GM12875 (cell line): ENCODE measurements around the gene PCCA.

Experiments used
- H3K4me3 ChIP-seq: one replicate; pipeline ENCODE4 v1.5.1; 2011; ENCODE audit warnings: low read depth, low read length, control low read depth
- TF ChIP-seq, protein P1 (sequence below): IDR thresholded peaks from 2 replicates; pipeline ENCODE4 v1.5.1; 2011; ENCODE audit warnings: low read depth, mild to moderate bottlenecking, control low read depth, inconsistent platforms, low read length, moderate library complexity, borderline replicate concordance; ENCODE audit not compliant: insufficient read depth

PCCA gene

DNA sequence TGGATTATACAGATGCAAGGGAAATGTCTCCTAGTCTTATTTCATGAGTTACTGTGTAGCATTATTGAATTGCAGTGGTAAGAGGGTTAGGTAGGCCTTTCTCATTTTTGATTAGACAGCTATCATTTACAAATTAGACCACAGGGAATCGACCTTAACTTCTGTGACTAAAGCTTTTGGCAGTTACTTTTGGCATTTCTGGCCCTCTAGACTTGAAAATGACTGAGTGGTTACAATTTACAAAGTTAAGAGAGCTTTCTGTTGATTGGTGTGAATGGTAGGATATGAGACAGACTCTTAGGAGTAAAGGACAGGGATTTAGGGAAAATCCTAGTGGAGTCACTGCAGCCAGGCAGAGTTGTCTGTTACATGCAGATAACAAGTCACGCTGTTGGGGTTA is 413.6 kb downstream of the PCCA start:
- no peak overlapping the region for H3K4me3 ChIP-seq
- TF ChIP-seq, protein P1, sequence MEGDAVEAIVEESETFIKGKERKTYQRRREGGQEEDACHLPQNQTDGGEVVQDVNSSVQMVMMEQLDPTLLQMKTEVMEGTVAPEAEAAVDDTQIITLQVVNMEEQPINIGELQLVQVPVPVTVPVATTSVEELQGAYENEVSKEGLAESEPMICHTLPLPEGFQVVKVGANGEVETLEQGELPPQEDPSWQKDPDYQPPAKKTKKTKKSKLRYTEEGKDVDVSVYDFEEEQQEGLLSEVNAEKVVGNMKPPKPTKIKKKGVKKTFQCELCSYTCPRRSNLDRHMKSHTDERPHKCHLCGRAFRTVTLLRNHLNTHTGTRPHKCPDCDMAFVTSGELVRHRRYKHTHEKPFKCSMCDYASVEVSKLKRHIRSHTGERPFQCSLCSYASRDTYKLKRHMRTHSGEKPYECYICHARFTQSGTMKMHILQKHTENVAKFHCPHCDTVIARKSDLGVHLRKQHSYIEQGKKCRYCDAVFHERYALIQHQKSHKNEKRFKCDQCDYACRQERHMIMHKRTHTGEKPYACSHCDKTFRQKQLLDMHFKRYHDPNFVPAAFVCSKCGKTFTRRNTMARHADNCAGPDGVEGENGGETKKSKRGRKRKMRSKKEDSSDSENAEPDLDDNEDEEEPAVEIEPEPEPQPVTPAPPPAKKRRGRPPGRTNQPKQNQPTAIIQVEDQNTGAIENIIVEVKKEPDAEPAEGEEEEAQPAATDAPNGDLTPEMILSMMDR = no peak

DNA sequence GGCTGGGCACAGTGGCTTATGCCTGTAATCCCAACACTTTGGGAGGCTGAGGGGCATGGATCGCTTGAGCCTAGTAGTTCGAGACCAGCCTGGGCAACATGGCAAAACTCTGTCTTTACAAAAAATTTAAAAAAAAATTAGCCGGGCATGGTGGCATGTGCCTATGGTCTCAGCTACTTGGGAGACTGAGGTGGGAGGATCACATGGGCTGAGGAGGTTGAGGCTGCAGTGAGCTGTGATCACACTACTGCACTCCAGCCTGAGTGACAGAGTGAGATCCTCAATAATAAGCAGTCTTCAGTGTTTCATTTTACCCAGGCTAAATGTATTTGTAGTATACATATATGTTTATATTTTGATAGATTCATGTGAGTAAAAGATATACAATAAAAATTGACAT is 414.7 kb downstream of the PCCA start:
- H3K4me3 ChIP-seq = no peak overlapping the region
- TF ChIP-seq, protein P1 = no peak

DNA sequence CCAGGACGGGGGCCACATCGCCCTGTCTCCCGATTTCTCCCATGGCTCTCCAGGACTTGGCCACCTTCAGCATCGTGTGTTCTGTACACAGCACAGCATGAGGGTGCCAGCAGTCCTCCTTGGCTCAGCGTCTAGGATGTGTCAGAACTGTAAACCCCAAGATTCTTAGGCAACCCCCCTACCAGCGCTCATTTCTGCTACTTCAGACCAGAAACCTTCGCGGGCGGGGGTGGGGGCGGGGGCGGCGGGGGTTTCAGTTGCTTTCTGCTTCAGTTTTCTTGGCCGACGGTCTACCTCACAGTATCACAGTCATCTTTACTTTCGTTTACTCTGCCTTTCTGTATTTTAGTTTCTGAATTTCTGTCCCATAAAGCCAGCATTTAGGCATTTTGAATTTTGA is 417.3 kb downstream of the PCCA start:
- peak overlapping the region; percentile 26 for H3K4me3 ChIP-seq
- TF ChIP-seq, protein P1 = no peak

DNA sequence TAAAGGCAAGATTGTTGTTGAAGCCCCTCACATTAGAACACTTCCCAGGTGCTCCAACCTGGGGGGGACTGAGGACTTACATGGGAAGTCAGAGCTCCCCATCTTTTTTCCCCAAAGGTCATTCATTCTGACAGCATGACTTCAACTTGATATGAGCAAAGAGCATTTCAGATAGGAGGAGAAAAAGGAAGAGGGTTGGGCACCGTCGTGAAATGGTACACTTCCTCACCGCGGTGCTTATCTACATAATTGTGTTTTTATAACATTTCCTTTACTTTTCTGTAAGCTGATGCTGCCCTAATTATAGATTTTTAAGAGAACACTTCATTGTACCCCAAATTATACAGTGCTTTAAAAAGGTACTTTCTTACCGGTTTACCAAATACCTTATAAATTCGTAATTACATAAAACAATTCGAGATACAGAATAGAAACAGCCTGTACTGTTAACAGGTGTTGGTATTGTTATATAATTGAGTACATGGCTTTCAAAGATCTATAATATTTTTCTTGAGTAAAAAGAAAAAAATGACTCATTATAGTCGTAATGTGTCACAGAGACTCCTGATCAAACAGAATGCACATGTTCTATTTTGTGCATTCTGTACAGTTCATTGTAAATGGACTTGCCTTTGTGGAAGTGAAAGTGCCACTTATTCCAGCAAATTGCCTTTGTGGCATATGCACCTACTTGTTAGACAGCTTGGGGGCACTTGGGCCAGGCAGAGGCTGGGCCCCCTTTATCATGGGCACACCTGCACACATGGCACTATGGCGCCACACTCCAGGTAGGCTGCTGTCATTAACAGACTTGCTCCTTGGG is 417.9 kb downstream of the PCCA start:
- TF ChIP-seq, protein P1 = no peak
- H3K4me3 ChIP-seq = no peak overlapping the region

DNA sequence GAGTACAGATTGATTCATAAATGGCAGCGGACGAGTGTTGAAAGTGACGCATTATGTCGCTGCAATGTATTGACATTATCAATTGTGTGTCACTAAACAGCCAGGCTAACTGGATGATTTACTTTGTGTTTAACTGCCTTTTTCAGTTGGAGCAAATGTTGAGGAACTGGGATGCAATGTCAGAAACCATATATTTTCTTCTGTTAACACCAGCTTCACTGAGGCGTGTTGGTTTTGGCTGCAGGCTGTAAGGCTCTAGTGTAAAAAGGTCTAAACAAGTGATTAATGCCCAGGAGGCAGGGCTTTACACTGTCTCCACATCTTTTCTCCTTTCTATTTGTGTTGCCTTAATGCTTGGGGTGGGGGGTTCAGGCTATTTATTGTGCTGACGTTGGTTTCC is 419.6 kb downstream of the PCCA start:
- TF ChIP-seq, protein P1 = no peak

DNA sequence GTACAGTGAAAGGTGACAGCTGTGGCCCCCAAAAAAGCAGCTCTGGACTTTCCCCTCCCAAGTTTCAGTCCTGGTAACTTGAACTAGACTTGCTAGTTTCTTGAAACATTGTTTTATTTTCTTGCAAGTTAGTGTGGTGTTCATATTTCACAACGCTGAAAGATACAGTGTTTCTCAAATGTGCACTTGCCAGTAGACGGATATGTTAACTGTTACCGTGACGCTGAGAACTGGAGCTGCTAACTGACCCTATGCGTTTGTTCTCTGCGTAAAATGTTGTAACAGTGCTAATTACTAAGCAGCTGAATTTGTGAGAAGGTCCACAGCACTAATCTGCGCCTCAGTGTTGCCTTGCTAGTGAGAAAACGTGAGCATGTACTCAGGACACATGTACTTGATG is 420.1 kb downstream of the PCCA start:
- TF ChIP-seq, protein P1 = no peak

More for the DNA sequence above, 419.6 kb downstream of the PCCA start:
- no peak overlapping the region for H3K4me3 ChIP-seq

More for the DNA sequence above, 420.1 kb downstream of the PCCA start:
- H3K4me3 ChIP-seq = no peak overlapping the region
